ENCODE measurements around the gene GSK3A.

The GSK3A gene

GRCh38 chr19:42280815-42281145, 38.4 kb upstream of the GSK3A start:
- peak; percentile 34 for DNase-seq

- peak; percentile 87 for DNase-seq
Measured at GRCh38 chr19:42279902-42280814, 37.8 kb upstream of the GSK3A start.

- no peak for DNase-seq
Measured at GRCh38 chr19:42279155-42279901, 36.9 kb upstream of the GSK3A start.

DNA sequence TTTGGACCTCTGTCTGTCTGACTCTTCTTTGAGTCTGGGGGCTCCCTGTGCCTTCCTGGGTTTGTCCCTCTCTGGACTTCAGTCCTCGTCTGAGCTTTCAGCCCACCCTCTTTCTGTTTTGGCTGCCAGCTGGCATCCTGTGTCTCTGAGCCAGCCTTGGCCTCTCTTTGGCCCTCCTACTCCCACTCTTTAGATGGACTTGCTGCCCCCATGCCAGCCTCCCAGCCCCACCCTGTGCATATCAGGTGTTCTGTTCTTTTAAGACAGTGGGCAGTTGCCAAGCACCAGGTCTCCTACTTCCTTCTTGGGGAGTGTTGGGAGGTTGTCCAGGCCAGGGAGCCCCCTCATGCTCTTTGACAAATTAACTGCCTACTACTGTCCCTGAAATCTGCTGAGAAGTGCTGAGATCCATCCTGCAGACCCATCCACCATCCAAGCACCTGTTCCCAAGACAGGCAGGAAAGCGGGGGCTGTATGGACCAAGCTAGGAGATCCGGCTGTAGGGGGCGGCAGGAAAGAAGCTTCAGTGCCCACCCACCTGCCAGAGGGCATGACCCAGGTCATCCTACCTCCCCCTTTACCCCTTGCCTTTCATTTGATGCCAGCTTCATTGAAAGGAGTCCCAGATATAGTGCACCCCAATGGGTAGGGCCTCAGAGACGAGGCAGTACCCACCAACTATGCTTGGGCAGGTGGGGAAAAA, 36.2 kb upstream of the GSK3A start:
- no peak for DNase-seq

- DNase-seq = no peak
Measured at GRCh38 chr19:42277821-42278451, 35.5 kb upstream of the GSK3A start.

DNA sequence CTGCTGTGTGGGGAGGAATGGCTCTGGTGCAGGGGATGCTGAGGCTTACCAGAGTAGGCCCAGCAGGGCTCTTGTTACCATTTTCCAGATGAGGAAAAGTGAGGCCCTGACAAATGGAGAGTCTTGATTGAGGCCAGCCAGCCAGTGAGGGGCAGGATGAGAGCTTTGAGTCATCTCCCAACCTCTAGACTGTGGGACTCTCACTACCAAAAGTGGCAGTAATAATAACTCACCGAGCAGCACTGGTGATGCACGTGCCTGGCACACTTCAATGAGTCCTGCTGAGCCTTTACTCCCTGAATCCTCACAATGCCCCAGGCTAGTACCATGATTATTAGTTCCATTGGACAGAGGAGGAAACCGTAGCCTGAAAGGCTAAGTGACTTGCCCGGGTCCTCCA, 34.4 kb upstream of the GSK3A start:
- DNase-seq = peak; percentile 45

GRCh38 chr19:42276284-42276683, 33.9 kb upstream of the GSK3A start:
- no peak for DNase-seq

- no peak for DNase-seq
Measured at GRCh38 chr19:42275517-42275916, 33.1 kb upstream of the GSK3A start.

- DNase-seq = no peak
Measured at GRCh38 chr19:42275103-42275502, 32.7 kb upstream of the GSK3A start.

GRCh38 chr19:42274065-42274682, 31.8 kb upstream of the GSK3A start:
- no peak for DNase-seq

DNA sequence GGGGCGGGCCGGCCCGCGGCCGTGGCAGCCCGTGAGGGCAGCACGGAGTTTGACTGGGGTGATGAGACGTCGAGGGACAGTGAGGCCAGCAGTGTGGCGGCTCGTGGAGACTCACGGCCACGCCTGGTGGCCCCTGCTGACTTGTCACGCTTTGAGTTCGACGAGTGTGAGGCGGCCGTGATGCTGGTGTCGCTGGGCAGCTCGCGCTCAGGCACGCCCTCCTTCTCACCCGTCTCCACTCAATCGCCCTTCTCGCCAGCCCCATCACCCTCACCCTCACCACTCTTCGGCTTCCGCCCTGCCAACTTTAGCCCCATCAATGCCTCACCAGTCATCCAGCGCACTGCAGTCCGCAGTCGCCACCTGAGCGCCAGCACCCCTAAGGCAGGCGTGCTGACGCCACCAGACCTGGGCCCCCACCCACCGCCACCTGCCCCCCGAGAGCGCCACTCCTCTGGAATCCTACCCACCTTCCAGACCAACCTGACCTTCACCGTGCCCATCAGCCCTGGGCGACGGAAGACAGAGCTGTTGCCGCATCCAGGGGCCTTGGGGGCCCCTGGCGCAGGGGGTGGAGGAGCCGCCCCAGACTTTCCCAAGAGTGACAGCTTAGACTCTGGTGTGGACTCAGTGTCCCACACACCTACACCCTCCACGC, 31.1 kb upstream of the GSK3A start:
- DNase-seq = no peak

GRCh38 chr19:42272989-42273406, 30.6 kb upstream of the GSK3A start:
- no peak for DNase-seq

DNA sequence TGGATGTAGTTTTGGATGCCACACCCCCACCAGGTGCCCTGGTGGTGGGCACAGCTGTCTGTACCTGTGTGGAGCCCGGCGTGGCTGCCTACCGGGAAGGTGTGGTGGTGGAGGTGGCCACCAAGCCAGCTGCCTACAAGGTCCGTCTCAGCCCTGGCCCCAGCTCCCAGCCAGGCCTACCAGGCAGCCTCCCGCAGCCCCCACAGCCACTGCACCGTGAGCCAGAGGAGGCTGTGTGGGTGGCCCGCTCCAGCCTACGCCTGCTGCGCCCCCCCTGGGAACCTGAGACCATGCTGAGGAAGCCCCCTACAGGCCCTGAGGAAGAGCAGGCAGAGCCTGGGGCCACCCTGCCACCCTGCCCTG, 30.1 kb upstream of the GSK3A start:
- DNase-seq = no peak

GRCh38 chr19:42271861-42272534, 29.6 kb upstream of the GSK3A start:
- DNase-seq = no peak

DNA sequence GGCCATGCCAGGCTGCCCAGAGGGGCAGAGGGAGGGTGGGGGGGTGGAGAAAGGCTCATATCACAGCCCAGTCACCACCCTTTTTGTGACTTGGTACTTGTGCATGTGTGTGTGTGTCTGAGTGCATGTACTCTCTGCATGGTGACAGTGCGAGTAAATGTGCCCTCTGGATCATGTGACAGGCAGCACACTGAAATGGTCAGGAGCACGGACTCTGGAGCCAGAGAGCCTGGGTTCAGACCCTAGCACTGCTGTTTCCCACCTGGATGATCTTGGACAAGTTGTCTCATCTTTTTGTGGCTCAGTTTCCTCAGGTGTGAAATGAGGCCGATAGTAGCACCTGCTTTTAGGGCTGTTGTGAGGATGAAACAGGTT, 28.6 kb upstream of the GSK3A start:
- no peak for DNase-seq

DNA sequence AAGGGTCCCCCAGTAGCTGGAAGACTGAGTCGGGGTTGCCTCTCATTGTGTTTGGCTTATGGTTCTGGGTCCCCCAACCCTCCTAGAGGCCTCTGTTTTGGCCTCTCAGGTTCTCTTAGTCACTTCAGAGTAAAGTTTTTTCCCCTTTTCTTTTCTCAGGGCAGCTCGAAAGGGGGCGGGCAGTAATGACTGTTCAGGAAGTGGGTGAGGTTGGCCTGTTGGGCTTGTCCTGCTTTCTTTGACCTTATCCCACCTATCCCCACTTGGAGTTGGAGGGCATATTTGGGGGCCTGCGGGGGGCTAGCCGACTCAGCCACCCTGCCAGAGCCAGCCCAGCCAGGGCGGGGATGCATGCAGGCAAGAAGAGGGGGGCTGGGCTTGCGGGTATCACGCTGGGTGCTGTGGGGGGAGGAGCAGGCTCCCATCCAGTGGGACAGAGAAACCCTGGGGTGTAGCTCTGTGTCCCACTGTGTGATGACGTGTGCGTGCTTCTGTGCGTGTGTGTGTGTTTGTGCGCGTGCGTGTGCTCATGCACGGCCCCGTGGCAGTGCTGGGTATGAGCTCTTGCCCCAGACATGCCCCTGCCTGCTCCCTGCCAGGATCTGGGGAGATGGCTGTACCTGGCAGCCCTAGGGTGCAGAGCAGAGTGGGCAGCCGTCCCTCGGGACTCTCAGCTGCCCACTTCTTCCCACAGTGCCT, 28.1 kb upstream of the GSK3A start:
- DNase-seq = peak; percentile 69

- no peak for DNase-seq
Measured at GRCh38 chr19:42269478-42270345, 27.3 kb upstream of the GSK3A start.

- DNase-seq = peak; percentile 99
Measured at GRCh38 chr19:42268704-42269477, 26.5 kb upstream of the GSK3A start, which contains the start of gene CIC. Gene CIC (plus strand): TSS chr19:42269252. CDS start chr19:42271784, 2,532 bp downstream.

DNA sequence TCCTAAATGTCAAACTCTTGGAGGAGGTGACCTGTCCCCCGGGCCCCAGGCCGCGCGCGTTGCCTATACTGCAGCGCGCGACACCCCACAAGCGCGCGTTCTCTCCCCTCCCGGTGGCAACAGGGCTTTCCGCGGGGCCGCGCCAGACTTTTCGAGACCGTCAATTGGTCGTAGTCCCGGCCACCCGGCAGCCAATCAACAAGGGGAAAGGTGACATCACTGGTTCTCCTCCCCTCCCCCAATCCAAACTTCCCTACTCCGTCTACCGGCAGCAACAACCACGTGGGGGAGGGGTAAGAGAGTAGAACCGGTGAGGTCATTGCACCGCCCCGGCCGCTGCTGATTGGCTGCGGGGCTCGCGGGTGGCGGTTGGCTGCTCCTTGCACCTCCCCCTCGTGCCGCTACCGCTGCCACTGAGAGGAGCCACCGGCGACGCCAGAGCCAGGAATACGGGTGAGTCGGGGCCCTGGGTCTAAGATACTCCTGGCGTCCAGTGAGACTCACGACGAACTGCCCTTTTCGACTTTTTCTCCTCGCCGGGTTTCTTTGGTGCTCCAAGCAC, 25.8 kb upstream of the GSK3A start:
- DNase-seq = peak; percentile 98

All from activated naive CD4-positive, alpha-beta T cell treated with Interleukin-2 at 50 U/mL for 16 hours (primary cell).